Limb (tissue), 2 donors: ENCODE measurements around the gene TRIM60.
"Not testable (repeated sequence)": the region's sequence is repeated elsewhere in the genome, so short reads cannot be mapped to it uniquely, and the experiment has no call there.

Experiments
- DNase-seq, 2 donors: peaks; one replicate each; pipeline ENCODE4 v3.0.0-alpha.2; 2016; ENCODE audit errors: extremely low spot score in 2 of 2

Gene TRIM60

GRCh38 chr4:165053645-165054044, 21.8 kb downstream of the TRIM60 start, which contains the start of gene TRIM75:
TSS of gene TRIM75 (plus strand) at chr4:165053866. CDS start at chr4:165059148, 5,282 bp downstream.
- DNase-seq: no peak

- DNase-seq: no peak
Measured at GRCh38 chr4:165055601-165056000, 23.8 kb downstream of the TRIM60 start.

GRCh38 chr4:165058666-165059065, 26.9 kb downstream of the TRIM60 start:
- peak in 1 of 2 donors; percentile 56 for DNase-seq

- DNase-seq: no peak
Measured at GRCh38 chr4:165059386-165059785, 27.6 kb downstream of the TRIM60 start.

GRCh38 chr4:165060938-165061337, 29.1 kb downstream of the TRIM60 start:
- DNase-seq: no peak

- DNase-seq: no peak
Measured at GRCh38 chr4:165070560-165070959, 38.8 kb downstream of the TRIM60 start.

- not testable (repeated sequence) for DNase-seq
Measured at GRCh38 chr4:165073346-165073745, 41.5 kb downstream of the TRIM60 start.

- no peak for DNase-seq
Measured at GRCh38 chr4:165077034-165077578, 45.3 kb downstream of the TRIM60 start.

- DNase-seq: peak in 1 of 2 donors; percentile 13
Measured at GRCh38 chr4:165079476-165079875, 47.7 kb downstream of the TRIM60 start.

- not testable (repeated sequence) for DNase-seq
Measured at GRCh38 chr4:165084787-165085186, 53.0 kb downstream of the TRIM60 start.

GRCh38 chr4:165085946-165086345, 54.1 kb downstream of the TRIM60 start:
- no peak for DNase-seq

GRCh38 chr4:165088366-165088765, 56.6 kb downstream of the TRIM60 start:
- no peak for DNase-seq
